K562 (cell line): ENCODE data around the gene FGD6. TPM values are rescaled to one million over a fixed set of nuclear protein-coding genes. Genes with fewer than 3 reads are reported as not detected.

Experiments
- ATAC-seq: fragments of 200-7000 bp; cut with Tn5 transposase; 3 replicates; pipeline ENCODE4 v1.9.1; 2020; ENCODE audit warnings: moderate library complexity
- BruUV-seq: library from RNA; stranded (reverse); fragments of 400-500 nt; replicated peaks from 2 replicates; lab custom pipeline; 2021; lab: Mats Ljungman, UMichigan
- CTCF ChIA-PET: fragments of 300-600 bp; formaldehyde crosslinking; extraction: SDS; loops from one replicate; lab custom pipeline; 2021; ENCODE audit warnings: low intra/inter-chr PET ratio; lab: Yijun Ruan, JAX
- POLR2A ChIA-PET: fragments of 300-600, 350-650 bp; sonication (Branson Sonifier 250); formaldehyde crosslinking; extraction: SDS; loops from one replicate; lab custom pipeline; 2021; ENCODE audit warnings: antibody characterized with exemption, inconsistent platforms; lab: Yijun Ruan, JAX
- DNase-seq, 4 experiments: peaks; one replicate each; pipeline versions ENCODE4 v3.0.0 to v3.0.0-alpha.2; 2011 to 2018; ENCODE audit warnings: low spot score in 3 of 4, mixed read lengths in 3 of 4; ENCODE audit errors: extremely low read depth in 1 of 4
- FAIRE-seq: peaks from 2 replicates; lab custom pipeline; 2011; peaks lifted over from hg19 to GRCh38; lab: Jason Lieb, UNC
- H2AFZ ChIP-seq: 2 replicates; pipeline ENCODE4 v1.6.0; 2011; ENCODE audit warnings: low read depth, low read length, control low read depth, inconsistent platforms
- H3K27ac ChIP-seq: fragments of 200-600 bp; 3 replicates; pipeline ENCODE4 v1.8.0; 2011; ENCODE audit warnings: low read depth, mild to moderate bottlenecking, control low read depth, inconsistent platforms, low read length, moderate library complexity, mixed read lengths; ENCODE audit errors: extremely low read depth
- H3K27me3 ChIP-seq, 2 experiments: fragments of 300-600 bp in 1 of 2; 2 replicates in 1 of 2; 3 replicates in 1 of 2; pipeline versions ENCODE4 v1.6.0 to v1.8.0; 2011; ENCODE audit warnings: inconsistent platforms in 2 of 2, low read length in 2 of 2, mild to moderate bottlenecking in 1 of 2, mixed read lengths in 1 of 2, moderate library complexity in 1 of 2; ENCODE audit not compliant: control insufficient read depth in 2 of 2, insufficient read depth in 2 of 2
- H3K36me3 ChIP-seq: fragments of 300-600 bp; 3 replicates; pipeline ENCODE4 v1.8.0; 2011; ENCODE audit warnings: mild to moderate bottlenecking, low read length, inconsistent platforms; ENCODE audit not compliant: control insufficient read depth, insufficient read depth
- H3K4me1 ChIP-seq, 2 experiments: fragments of 200-600 bp in 1 of 2; replicated peaks in 1 of 2; 2 replicates in 1 of 2; 3 replicates in 1 of 2; pipeline versions ENCODE4 v1.5.1 to v1.8.0; 2011; ENCODE audit warnings: inconsistent platforms in 2 of 2, low read length in 2 of 2, mild to moderate bottlenecking in 1 of 2, mixed read lengths in 1 of 2, moderate library complexity in 1 of 2; ENCODE audit not compliant: control insufficient read depth in 2 of 2, insufficient read depth in 2 of 2
- H3K4me2 ChIP-seq: 2 replicates; pipeline ENCODE4 v1.6.1; 2011; ENCODE audit warnings: low read length, control low read depth, inconsistent platforms, mixed read lengths; ENCODE audit not compliant: insufficient read depth
- H3K4me3 ChIP-seq: fragments of 200-600 bp; sonication (generic), shearing (Covaris generic); 2 replicates; pipeline ENCODE4 v1.5.1; 2016; ENCODE audit warnings: control low read depth, inconsistent platforms
- H3K79me2 ChIP-seq: fragments of 200-600 bp; 3 replicates; pipeline ENCODE4 v1.8.0; 2011; ENCODE audit warnings: low read length, inconsistent platforms; ENCODE audit not compliant: control insufficient read depth, insufficient read depth
- H3K9ac ChIP-seq, 2 experiments: 2 replicates each; pipeline versions ENCODE4 v1.6.0 to v1.6.1; 2011; ENCODE audit warnings: low read depth in 2 of 2, low read length in 2 of 2, control low read depth in 1 of 2, inconsistent platforms in 1 of 2, mild to moderate bottlenecking in 1 of 2, mixed read lengths in 1 of 2; ENCODE audit not compliant: insufficient read depth in 1 of 2
- H3K9me1 ChIP-seq: one replicate; pipeline ENCODE4 v1.6.0; 2011; ENCODE audit warnings: inconsistent platforms, mild to moderate bottlenecking, low read length, moderate library complexity; ENCODE audit not compliant: control insufficient read depth, insufficient read depth
- H3K9me3 ChIP-seq: replicated peaks from 2 replicates; pipeline ENCODE4 v1.5.1; 2011; ENCODE audit warnings: low read depth, low read length, inconsistent platforms; ENCODE audit not compliant: control insufficient read depth, insufficient read depth
- H4K20me1 ChIP-seq: replicated peaks from 2 replicates; pipeline ENCODE4 v1.6.1; 2011; ENCODE audit warnings: low read length, inconsistent platforms, mixed read lengths; ENCODE audit not compliant: control insufficient read depth, insufficient read depth
- CTCFL ChIP-seq: IDR thresholded peaks from 2 replicates; pipeline ENCODE4 v1.6.1; 2011; ENCODE audit warnings: borderline replicate concordance, low read depth, mild to moderate bottlenecking, moderate library complexity, low read length; ENCODE audit not compliant: insufficient read depth, poor library complexity, severe bottlenecking
- DDX20 ChIP-seq: fragments of 450-650 bp; IDR thresholded peaks from 2 replicates; pipeline ENCODE4 v1.6.1; 2016; ENCODE audit warnings: missing genetic modification characterization, low read depth, mild to moderate bottlenecking, missing compliant biosample characterization, moderate library complexity
- FOXA1 ChIP-seq: fragments of 450-650 bp; IDR thresholded peaks from 2 replicates; pipeline ENCODE4 v1.6.1; 2016; ENCODE audit warnings: mild to moderate bottlenecking, borderline replicate concordance
- GTF2F1 ChIP-seq: IDR thresholded peaks from 2 replicates; pipeline ENCODE4 v1.6.1; 2011; ENCODE audit warnings: low read depth, low read length, improper control_type of control experiment
- KHSRP ChIP-seq: fragments of 450-650 bp; IDR thresholded peaks from 2 replicates; pipeline ENCODE4 v1.6.1; 2017
- MCM3 ChIP-seq: fragments of 450-650 bp; IDR thresholded peaks from 2 replicates; pipeline ENCODE4 v1.6.1; 2016
- NONO ChIP-seq, 2 experiments: fragments of 200-400 bp in 1 of 2; fragments of 450-650 bp in 1 of 2; formaldehyde crosslinking in 1 of 2; IDR thresholded peaks; 2 replicates each; pipeline ENCODE4 v1.6.1; 2017; ENCODE audit warnings: low read depth in 2 of 2, mild to moderate bottlenecking in 2 of 2, moderate library complexity in 2 of 2, low read length in 1 of 2
- RBM14 ChIP-seq: fragments of 200-400 bp; formaldehyde crosslinking; IDR thresholded peaks from 2 replicates; pipeline ENCODE4 v1.6.1; 2018; ENCODE audit warnings: low read depth, mild to moderate bottlenecking, low read length, moderate library complexity, borderline replicate concordance; ENCODE audit not compliant: insufficient read depth
- RERE ChIP-seq: sonication (generic); formaldehyde crosslinking; IDR thresholded peaks from 2 replicates; pipeline ENCODE4 v1.8.0; 2023; ENCODE audit warnings: missing genetic modification reagents, mild to moderate bottlenecking, borderline replicate concordance
- ZNF146 ChIP-seq: IDR thresholded peaks from one replicate; pipeline ENCODE4 v1.6.1; 2018; ENCODE audit warnings: missing compliant biosample characterization; ENCODE audit not compliant: unreplicated experiment
- ZNF507 ChIP-seq: conservative IDR thresholded peaks from 2 replicates; pipeline ENCODE4 v1.6.1; 2017; ENCODE audit warnings: missing genetic modification characterization, missing compliant biosample characterization
- WGBS: fragments of 100-300 bp; shearing (Covaris generic); methylation state at CpG from one replicate; pipeline ENCODE4 v1.1.6; 2016; ENCODE audit warnings: low coverage, mixed read lengths; ENCODE audit not compliant: insufficient coverage; ENCODE audit errors: missing lambda C conversion rate; 5-methylcytosine and 5-hydroxymethylcytosine counted together
- in situ Hi-C: fragments of 300-500 bp; cut with MboI; formaldehyde crosslinking; loops from 4 replicates; pipeline ENCODE4 v1.15.0; 2018; ENCODE audit warnings: inconsistent platforms, mixed read lengths
- intact Hi-C: fragments of 100-400 bp; cut with micrococcal nuclease; formaldehyde crosslinking; loops from 2 replicates; pipeline ENCODE4 v1.14.2; 2022
- polyA plus RNA-seq, 8 experiments: library from polyadenylated mRNA; depleted of rRNA in 4 of 8; stranded (reverse) in 5 of 8; unstranded in 3 of 8; fragments of >200 nt; fragmentation: Nextera tagmentation in 2 of 8; fragmentation: Illumina TruSeq in 1 of 8; extraction: Ambion mirVana in 2 of 8; extraction: Trizol in 1 of 8; gene quantifications; 2 replicates each; pipeline versions ENCODE4 v1.2.1 to v1.2.3, GENCODE V29; 2011 to 2014; ENCODE audit warnings: inconsistent platforms in 1 of 8, missing spikeins in 1 of 8
- total RNA-seq, 7 experiments: library from RNA; depleted of rRNA in 6 of 7; stranded (reverse); fragments of >200 nt in 6 of 7; fragmentation: Illumina TruSeq in 2 of 7; extraction: Trizol in 2 of 7; gene quantifications; 2 replicates each; pipeline versions ENCODE4 v1.2.1 to v1.2.3, GENCODE V29; 2011 to 2021; ENCODE audit warnings: low replicate concordance in 1 of 7

FGD6 gene
- total and polyA plus RNA-seq, 9 of the 15 experiments (the other 6 are each of a cell fraction or from before 2014, with no cell fraction given), result 1.5 to 11.1 (median 5.8) TPM

- CTCF ChIA-PET, result no interaction called here
- FAIRE-seq, result no peak
Observed at GRCh38 chr12:95077341-95077740, 139.9 kb downstream of the FGD6 start.

More at GRCh38 chr12:95077341-95077740, 139.9 kb downstream of the FGD6 start:
- Histone ChIP-seq H3K4me1 (peaks cover 6 to 7% of the 10 kb centered on the region in 2 experiments; a peak in 4 of 5 replicates), H3K9me1 (no peaks in the 10 kb centered on the region), H3K9me3 (no peaks in the 10 kb centered on the region), H3K4me3 (no peak overlapping the region), H3K4me2 (no peak overlapping the region), H3K9ac (no peak overlapping the region), H3K79me2 (peaks cover 9% of the 10 kb centered on the region), H3K27ac (no peak overlapping the region), H2AFZ (no peak overlapping the region), H4K20me1 (no peaks in the 10 kb centered on the region), H3K27me3 (no peaks in the 10 kb centered on the region), H3K36me3 (no peaks in the 10 kb centered on the region)
- ATAC-seq, result no peak
- no TSS peak for BruUV-seq
- in situ Hi-C loops (no loop called here), intact Hi-C loops (no loop called here)
- TF ChIP-seq RERE (no peak), ZNF146 (CRISPR knock-in tag) (no peak), CTCFL (no peak), MCM3 (no peak), NONO (IDR thresholded peaks at IDR 0.05; ENCODE audit: low read depth in 2 of 2, low read length in 1 of 2) (no peak), KHSRP (no peak), ZNF507 (no peak), FOXA1 (no peak), GTF2F1 (no peak), RBM14 (no peak), DDX20 (no peak)
- POLR2A ChIA-PET, result interaction anchor here (0.6 kb wide), 1 partner anchor 92 kb away, joined by 4 read pairs; no protein-coding TSS in a partner anchor
- no peak for DNase-seq
- 51% methylated on average over 4 of the region's 4 CpGs for WGBS
